GM19328 (cell line): ENCODE data around the gene HOXA7.

Source experiments
- ATAC-seq: cut with Tn5 transposase; IDR thresholded peaks from one replicate; pipeline ENCODE4 v1.9.1; 2021; ENCODE audit warnings: mild to moderate bottlenecking, moderate library complexity; ENCODE audit not compliant: unreplicated experiment

HOXA7 gene

GRCh38 chr7:27122077-27122910 lies 34.2 kb downstream of the HOXA7 start:
- ATAC-seq: no peak

DNA sequence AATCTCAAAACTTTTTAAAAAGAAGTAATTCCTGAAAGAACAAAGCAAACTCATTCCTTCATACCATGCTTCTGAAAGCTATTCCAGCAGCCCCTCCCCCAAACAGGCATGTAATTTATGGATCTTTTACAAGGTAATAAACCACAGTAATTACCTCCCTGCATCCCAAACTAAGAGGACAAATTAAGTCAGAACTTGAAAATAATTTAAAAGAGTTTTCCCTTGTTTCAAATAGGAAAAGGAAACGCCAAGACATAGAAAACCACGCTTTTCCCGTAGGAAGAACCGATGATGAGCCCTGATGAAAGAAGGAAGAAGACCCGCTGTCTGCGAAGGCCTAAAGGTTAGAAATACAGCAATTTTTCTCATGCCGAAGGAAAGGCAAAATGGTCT lies 34.8 kb downstream of the HOXA7 start:
- no peak for ATAC-seq

DNA sequence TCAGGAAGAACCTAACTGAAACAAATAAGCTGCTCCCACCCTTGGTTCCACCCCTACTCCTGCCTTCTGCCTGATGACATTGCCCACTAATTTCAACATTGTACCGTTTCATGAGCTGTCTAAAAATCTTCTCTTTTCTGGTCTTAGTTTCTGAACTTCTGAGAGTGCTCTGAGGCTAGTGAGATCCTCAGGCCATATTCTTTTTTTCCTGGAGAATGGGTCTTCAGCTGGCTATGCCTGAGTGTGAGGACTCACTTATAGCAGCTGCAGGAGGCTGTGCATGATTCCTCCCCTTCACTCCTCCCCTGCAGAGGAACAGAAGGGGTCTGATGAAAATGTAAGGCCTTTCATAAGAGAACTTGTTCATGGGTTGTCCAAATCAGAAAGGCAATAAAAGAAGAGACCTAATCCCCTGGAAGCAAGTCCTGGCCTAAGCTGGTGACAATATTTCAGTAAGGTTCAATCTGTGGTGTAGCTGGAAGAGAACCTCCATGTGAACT lies 37.0 kb downstream of the HOXA7 start:
- no peak for ATAC-seq

DNA sequence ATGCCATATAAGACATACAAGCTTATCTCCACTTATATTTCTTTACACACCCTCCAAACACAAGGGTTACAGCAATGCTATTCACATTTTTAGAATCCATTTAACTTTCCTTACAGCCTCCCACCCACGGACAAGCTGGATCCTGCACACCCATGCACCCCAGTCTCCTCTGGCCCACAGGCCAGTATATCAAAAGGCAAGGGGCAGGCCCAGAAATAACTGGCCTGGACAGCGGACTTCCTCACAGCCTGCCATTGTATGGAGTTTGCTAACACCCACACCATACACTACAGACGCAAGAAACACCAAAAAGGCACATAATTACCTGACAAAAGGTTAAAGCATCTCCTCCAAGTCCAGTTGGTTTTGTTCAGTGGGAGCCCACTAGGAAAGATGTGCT lies 37.9 kb downstream of the HOXA7 start:
- no peak for ATAC-seq

DNA sequence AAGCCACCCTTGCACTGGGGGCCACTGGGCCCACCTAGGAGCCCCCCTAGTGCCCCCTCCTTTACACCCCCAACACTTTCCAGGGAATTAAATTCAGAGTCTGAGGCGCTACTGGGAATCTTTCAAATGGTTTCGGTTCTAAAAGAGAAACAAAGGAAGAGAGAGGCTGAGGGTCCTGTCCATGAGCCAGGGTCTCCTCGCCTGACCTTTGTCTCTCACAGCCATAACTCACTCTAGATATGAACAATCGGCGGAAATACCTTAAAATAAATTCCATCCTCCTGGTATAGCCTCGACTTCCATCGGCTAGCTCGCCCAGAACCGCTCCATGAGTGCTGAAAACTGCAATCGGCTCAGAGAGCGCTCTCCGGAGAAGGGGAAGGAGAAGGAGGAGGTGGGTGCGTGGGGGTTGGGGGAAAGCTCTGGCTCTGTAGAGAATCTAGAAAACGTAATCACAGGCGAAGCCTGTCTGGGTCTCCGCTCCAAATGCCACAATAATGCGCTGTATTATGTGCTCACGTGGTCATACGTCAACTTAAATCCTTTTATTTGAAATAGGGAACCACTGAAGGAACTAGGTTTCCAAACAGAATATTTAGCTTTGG lies 38.5 kb downstream of the HOXA7 start:
- no peak for ATAC-seq

GRCh38 chr7:27116962-27117886 lies 39.3 kb downstream of the HOXA7 start:
- ATAC-seq: no peak

GRCh38 chr7:27116031-27116961 lies 40.2 kb downstream of the HOXA7 start:
- no peak for ATAC-seq

- ATAC-seq: no peak
Observed at GRCh38 chr7:27115221-27116026, 41.1 kb downstream of the HOXA7 start.

- ATAC-seq: no peak
Observed at GRCh38 chr7:27114881-27115220, 41.6 kb downstream of the HOXA7 start.

- ATAC-seq: no peak
Observed at GRCh38 chr7:27113991-27114769, 42.3 kb downstream of the HOXA7 start.

DNA sequence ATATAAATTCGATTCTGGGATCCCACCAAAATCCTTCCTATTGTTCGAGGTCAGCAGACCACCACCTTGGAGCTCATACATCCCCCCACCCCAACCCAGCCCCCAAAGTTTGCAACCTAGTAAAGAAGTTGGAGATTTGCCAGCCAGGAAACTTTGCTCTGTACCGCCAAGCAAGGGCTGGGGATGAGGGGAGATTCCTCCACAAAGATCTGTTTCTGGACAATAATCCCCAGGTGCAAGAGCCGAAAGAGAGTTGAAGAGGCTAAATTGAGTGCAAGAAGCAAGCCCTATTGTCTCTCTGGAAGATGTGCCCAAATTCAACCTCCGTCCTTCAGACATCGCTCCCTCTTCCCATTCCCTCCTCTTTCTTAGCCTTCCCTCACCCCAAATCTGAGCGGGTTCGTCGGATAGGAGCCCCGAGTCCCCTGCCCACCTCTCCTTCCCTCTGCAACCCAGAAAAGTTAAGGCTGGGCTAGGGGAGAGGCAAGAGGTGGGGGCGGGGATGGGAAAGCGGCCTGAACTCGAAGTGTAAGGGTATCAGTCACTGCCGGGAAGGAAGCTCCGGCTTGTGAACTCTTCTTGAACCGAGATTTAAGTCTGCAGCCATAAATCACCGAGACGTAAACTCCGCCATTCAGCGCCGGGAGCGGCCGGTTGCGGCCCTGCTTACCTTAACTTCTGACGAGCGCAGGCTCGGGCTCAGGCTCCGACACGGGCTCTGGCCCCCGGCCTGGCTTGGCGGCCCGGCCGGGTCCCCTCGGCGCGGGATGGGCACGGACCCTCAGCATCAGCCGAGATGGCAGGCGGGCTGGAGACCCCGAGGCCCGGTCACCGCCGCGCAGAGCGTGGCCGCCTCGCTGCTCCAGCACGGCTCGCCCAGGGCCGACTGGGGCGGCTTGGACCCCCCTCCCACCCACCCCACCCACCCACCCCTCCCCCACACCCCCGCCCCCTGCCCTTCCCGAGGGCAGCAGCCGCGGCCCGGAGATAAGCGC lies 43.2 kb downstream of the HOXA7 start:
- ATAC-seq: no peak

GRCh38 chr7:27112361-27112760 lies 44.1 kb downstream of the HOXA7 start:
- no peak for ATAC-seq

GRCh38 chr7:27111751-27112277 lies 44.7 kb downstream of the HOXA7 start:
- no peak for ATAC-seq

DNA sequence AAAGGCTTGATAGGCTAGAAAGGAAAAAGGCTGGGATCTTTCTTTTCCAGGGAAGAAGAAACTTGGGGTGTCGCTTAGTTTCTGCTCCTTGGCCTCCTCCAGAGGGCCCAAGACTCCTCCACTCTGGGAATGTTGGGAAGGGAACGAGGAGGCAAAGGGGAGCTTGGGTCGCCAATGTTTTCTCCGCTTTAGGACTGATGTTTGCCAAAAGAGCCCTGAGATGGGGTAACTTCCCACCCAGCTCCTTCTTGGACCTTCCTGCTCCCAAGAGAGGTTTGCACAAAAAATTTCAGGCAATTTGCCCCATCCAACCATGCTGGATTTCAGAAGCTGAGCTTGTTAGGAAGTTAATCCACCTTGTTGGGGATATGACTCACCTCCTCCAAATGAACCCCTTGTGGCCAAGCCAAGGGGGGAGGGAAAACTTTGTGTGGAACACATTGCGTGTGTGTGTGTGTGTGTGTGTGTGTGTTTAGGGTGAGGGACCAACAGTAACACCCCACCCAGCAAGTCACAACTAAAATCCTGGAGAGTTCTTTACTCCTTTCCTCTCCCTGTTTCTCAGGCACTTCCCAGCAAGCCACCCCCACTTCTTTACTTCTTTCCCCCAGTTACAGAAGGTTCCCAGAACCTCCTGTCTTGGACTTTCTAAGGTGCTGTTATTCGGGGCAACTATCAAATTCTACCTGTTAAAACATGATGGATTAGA lies 45.3 kb downstream of the HOXA7 start:
- no peak for ATAC-seq

- no peak for ATAC-seq
Observed at GRCh38 chr7:27110186-27111031, 46.1 kb downstream of the HOXA7 start.
